ENCODE results near the gene GRIN3A. TPM values are rescaled to one million over a fixed set of nuclear protein-coding genes. Genes with fewer than 3 reads are reported as not detected.
A peak's percentile ranks its signal among the peaks of the same experiment; 100 is the strongest.

The GRIN3A gene
- total RNA-seq, 2 donors from 2014 or later, result under 0.01 TPM; not detected in 1

GRCh38 chr9:101540069-101540468 lies 198.4 kb downstream of the GRIN3A start:
- H3K36me3 ChIP-seq (replicated peaks in 1 of 2; ENCODE audit: insufficient read depth in 1 of 2, low read depth in 2 of 2), result peaks cover 0 to 9% of the 10 kb centered on the region in 2 donors

DNA sequence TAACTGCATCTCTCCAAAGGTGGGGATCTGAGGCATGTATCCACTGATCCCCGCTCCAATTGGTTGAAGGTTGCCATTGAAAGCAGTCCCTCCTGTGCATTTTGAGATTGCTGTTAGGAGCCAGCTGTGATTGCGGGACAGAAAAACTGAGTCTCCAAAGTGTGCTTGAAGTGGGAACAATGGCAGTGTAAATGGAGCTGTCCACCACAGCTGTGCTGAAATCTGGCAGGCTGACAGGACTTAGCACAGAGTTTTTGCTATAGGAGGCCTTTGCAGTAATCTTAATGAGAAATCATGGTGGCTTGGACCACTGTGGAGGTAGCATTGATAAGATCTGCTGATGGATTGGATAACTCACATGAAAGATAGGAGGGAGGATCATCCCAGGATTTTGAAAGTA lies 201.5 kb downstream of the GRIN3A start:
- ATAC-seq, result no peak
- H3K4me1 ChIP-seq, result peaks cover 14% of the 10 kb centered on the region
- no peaks in the 10 kb centered on the region for H3K9me3 ChIP-seq
- H3K36me3 ChIP-seq (replicated peaks in 1 of 2; ENCODE audit: insufficient read depth in 1 of 2, low read depth in 2 of 2), result peaks cover 0 to 7% of the 10 kb centered on the region in 2 donors
- TF ChIP-seq CTCF (IDR thresholded peaks at IDR 0.05) (no peak), POLR2A (IDR thresholded peaks at IDR 0.05) (no peak)
- intact Hi-C loops (cut with DNase I), result no loop called here
- WGBS, 2 donors, result 90 to 95% methylated on average over 2 of the region's 2 CpGs
- no peak overlapping the region for H3K27ac ChIP-seq
- no peak overlapping the region for H3K4me3 ChIP-seq
- H3K27me3 ChIP-seq, result no peaks in the 10 kb centered on the region
- DNase-seq, result peak in 2 of 4 donors; percentile 14 to 21

More at GRCh38 chr9:101540069-101540468, 198.4 kb downstream of the GRIN3A start:
- 82 to 86% methylated on average over 8 of the region's 8 CpGs for WGBS, 2 donors
- ATAC-seq (no peak), DNase-seq (no peak)
- no peaks in the 10 kb centered on the region for H3K9me3 ChIP-seq
- H3K27me3 ChIP-seq, result no peaks in the 10 kb centered on the region
- TF ChIP-seq POLR2A (IDR thresholded peaks at IDR 0.05) (no peak), CTCF (IDR thresholded peaks at IDR 0.05) (no peak)
- H3K4me1 ChIP-seq, result no peaks in the 10 kb centered on the region
- intact Hi-C loops (cut with DNase I), result no loop called here
- no peak overlapping the region for H3K27ac ChIP-seq
- no peak overlapping the region for H3K4me3 ChIP-seq

- no peak overlapping the region for H3K4me3 ChIP-seq
- H3K9me3 ChIP-seq, result no peaks in the 10 kb centered on the region
- no peak for ATAC-seq
- H3K4me1 ChIP-seq, result peaks cover 14% of the 10 kb centered on the region
- DNase-seq, result no peak
- intact Hi-C loops (cut with DNase I), result no loop called here
- H3K36me3 ChIP-seq (replicated peaks in 1 of 2; ENCODE audit: insufficient read depth in 1 of 2, low read depth in 2 of 2), result peaks cover 0 to 5% of the 10 kb centered on the region in 2 donors
- TF ChIP-seq CTCF (IDR thresholded peaks at IDR 0.05), result no peak
- TF ChIP-seq POLR2A (IDR thresholded peaks at IDR 0.05), result no peak
- no peak overlapping the region for H3K27ac ChIP-seq
- H3K27me3 ChIP-seq, result no peaks in the 10 kb centered on the region
Measured at GRCh38 chr9:101536351-101536750, 202.1 kb downstream of the GRIN3A start.

GRCh38 chr9:101533334-101534204 lies 204.9 kb downstream of the GRIN3A start, which contains the start of gene RNF20:
Gene RNF20 (plus strand): TSS chr9:101533853. CDS start chr9:101535424, 1,571 bp downstream.
- peak within 1 kb of the TSS; percentile 88 to 94 (median 91) for H3K27ac ChIP-seq
- DNase-seq (peak; percentile 99 to 100 (median 100)), ATAC-seq (peak; percentile 99)
- WGBS, 2 donors, result 0 to 1% methylated on average over 41 to 45 of the region's 45 CpGs
- no peaks in the 10 kb centered on the region for H3K9me3 ChIP-seq
- peak within 1 kb of the TSS; percentile 57 to 78 for H3K4me3 ChIP-seq
- H3K27me3 ChIP-seq, result no peaks in the 10 kb centered on the region
- H3K36me3 ChIP-seq (replicated peaks in 1 of 2; ENCODE audit: insufficient read depth in 1 of 2, low read depth in 2 of 2), result no peaks in the 10 kb centered on the region
- H3K4me1 ChIP-seq, result peaks cover 14% of the 10 kb centered on the region
- intact Hi-C loops (cut with DNase I), result no loop called here
- TF ChIP-seq POLR2A (IDR thresholded peaks at IDR 0.05) (peak in 2 of 3 donors; percentile 56 to 60), CTCF (IDR thresholded peaks at IDR 0.05) (no peak)

Measured in body of pancreas (tissue), 4 donors.